GM18868 (cell line): ENCODE measurements around the gene IFNA7.
"Not testable (repeated sequence)": the region's sequence is repeated elsewhere in the genome, so short reads cannot be mapped to it uniquely, and the experiment has no call there.

ENCODE experiments used
- ATAC-seq: cut with Tn5 transposase; IDR thresholded peaks from one replicate; pipeline ENCODE4 v1.9.1; 2021; ENCODE audit warnings: mild to moderate bottlenecking, moderate library complexity; ENCODE audit not compliant: unreplicated experiment

IFNA7 gene

GRCh38 chr9:21202105-21202504 is at the start of gene IFNA7:
IFNA7 (minus strand) TSS chr9:21202205; CDS start chr9:21202165, 40 bp downstream.
- ATAC-seq = not testable (repeated sequence)

DNA sequence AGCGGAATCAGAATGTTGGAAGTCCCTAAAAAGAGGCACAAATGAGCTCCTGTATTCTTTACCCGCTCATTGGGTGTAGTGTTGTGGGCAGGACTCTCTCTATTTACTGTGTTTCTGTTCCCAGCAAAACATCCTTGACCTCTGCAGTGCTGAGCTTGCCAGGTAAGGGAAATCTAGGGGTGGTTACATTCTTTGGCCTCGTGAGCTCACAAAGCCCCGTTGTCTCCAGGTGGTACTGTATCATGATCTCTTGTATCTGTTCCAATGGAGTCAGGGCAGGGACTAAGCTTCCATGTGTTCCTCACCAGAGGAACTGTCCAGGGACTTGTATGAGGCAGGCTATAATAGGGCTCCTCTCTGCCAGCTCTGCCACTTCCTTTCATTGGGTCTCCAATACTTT is 49.6 kb upstream of the IFNA7 start:
- no peak for ATAC-seq

- ATAC-seq = no peak
These were observed 49.2 kb upstream of the IFNA7 start for GRCh38 chr9:21251190-21251589.

DNA sequence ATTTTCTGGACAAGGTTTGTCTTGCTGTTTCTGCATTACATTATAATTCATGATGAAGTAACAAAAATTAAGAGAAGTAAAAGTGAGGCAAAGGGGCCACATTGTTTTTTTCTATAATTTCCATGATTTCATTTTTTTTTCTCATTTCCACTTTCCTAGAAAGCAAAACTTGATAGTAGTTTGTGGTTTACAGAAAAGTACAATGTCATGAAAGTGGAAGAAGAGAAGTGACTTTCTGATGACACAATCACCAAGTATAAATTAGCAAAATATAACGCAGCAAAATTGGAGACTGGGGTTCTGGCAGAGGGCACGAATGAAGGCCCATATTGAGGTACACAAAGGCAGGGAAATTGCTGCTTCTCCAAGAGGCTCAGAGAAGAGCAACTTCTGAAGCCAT is 42.8 kb upstream of the IFNA7 start:
- ATAC-seq = no peak

GRCh38 chr9:21239911-21240310 is 37.9 kb upstream of the IFNA7 start, which contains the start of gene IFNA14:
IFNA14 (minus strand) TSS chr9:21240005; CDS start chr9:21239935, 70 bp downstream.
- ATAC-seq = no peak

- ATAC-seq = not testable (repeated sequence)
These were observed 34.3 kb upstream of the IFNA7 start for GRCh38 chr9:21236360-21236714.

- peak; percentile 83 for ATAC-seq
These were observed 33.7 kb upstream of the IFNA7 start for GRCh38 chr9:21235468-21236359.

DNA sequence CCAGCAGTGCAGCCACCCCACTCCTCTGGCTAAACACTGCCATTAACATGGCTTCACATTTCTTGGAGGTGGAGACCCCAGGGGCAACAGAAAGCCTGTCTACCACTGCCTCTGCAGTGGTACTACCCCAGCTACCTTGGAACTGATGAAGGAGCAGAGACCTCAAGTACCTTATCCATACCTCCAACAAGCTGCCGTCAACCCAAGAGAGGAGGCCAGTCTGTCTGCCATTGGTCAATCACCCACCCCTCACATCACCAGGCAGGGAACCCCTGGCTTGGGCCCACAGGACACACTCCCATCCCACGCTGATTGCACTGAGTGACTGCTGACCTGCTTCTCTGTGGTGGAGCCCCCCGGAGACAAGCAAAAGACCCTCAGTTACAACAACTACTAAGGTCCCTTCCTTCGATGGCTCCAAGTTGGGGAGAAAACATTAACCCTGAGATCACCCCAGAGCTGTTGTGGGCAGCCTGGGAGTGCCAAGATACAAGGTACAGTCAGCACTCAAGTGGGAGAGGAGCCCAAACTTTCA is 32.2 kb upstream of the IFNA7 start:
- ATAC-seq = no peak

GRCh38 chr9:21233258-21233657 is 31.3 kb upstream of the IFNA7 start:
- no peak for ATAC-seq

DNA sequence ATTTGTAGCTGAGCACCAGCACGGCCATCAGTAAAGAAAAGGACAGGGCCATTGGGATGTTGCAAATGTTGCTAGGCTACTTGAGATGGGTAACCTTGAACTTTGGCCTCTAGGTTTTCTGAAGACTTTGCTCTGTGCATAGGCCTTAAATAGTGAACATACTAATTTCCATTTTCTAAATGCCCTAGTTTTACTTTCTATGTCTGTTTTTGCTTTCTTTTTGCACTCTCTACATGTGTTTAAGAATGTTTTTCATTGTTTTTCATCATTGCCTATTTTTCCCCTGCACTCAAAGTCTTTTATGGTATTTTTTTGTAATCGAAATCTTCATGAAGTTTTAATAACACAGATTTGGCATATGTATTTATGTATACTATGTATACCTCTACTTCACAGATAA is 26.1 kb upstream of the IFNA7 start, which contains the start of gene IFNA17:
Gene IFNA17 (minus strand): TSS at position 101 of the 400 bp plus-strand sequence. CDS start 49 bp downstream, at position 52.
- ATAC-seq = no peak

DNA sequence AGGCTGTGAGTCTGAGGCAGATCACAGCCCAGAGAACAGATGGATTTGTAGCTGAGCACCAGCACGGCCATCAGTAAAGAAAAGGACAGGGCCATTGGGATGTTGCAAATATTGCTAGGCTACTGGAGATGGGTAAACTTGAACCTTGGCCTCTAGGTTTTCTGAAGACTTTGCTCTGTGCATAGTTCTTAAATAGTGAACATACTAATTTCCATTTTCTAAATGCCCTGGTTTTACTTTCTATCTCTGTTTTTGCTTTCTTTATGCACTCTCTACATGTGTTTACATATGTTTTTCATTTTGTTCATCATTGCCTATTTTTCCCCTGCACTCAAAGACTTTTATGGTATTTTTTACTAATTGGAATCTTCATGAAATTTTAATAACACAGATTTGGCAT is 15.2 kb upstream of the IFNA7 start, which contains the start of gene IFNA16:
Gene IFNA16 (minus strand): TSS at position 101 of the 400 bp plus-strand sequence. CDS start 6 bp downstream, at position 95.
- not testable (repeated sequence) for ATAC-seq

DNA sequence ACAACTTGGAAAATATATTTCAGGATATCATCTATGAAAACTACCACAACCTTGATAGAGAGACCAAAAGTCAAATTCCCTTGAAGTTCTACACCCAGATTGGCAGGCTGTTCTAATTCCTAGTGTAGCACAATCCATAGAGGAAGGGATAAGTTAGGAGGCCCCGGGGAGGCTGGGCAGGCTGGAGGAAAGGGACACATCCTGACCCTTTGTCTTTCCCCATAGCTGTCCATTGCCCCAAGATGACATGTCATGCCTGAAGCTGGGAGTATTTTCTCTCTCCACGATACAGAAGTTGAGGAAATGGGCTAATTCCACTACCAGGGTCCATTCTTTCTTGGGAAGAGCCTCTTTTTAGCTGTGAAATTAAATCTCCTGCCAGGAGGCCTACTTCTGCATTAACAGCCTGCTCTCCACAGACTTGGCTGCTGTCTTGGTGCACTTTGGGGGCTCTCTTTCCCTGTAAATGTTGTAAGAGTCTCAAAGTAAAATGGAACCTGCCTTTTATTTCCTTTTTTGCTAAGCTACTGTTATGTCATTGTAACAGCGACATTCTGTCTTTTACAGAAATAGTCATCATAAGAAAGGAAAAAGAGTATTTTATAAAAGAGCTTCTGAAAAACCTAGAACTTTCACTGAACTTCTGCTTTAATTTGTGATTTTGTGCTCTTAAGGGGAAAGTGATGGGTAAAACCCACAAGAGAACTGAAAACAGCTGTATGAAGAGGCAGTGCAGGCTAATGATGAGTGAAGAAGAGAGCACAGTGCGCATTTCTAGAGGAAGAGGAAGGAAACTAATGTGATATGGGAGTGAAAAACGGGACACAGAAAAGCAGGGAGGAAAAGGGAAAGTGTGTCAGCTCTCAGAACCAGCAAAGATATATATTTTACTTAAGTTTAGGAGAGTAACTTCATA is 11.7 kb upstream of the IFNA7 start:
- ATAC-seq = peak; percentile 85

GRCh38 chr9:21212160-21212559 is 10.2 kb upstream of the IFNA7 start:
- ATAC-seq = not testable (repeated sequence)

- ATAC-seq = not testable (repeated sequence)
These were observed 8.8 kb upstream of the IFNA7 start for GRCh38 chr9:21210782-21211181.

DNA sequence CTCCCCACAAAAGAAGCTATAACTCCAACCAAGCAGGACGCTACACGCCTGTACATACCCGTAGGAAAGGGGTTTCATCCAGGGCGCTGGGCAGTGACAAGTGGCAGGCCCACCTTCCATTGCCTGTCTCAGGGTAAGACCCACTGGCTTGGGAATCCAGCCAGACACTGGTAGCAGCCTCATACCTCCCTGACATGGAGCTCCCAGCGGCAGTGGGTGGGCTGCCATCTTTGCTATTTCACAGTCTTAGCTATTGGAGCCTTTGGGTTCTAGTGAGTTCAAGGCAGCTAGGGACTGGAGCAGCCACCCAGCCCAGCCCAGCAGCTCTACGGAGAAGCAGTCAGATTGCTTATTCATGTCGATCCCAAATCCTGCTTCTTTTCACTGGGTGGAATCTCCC is 8.3 kb upstream of the IFNA7 start:
- no peak for ATAC-seq

DNA sequence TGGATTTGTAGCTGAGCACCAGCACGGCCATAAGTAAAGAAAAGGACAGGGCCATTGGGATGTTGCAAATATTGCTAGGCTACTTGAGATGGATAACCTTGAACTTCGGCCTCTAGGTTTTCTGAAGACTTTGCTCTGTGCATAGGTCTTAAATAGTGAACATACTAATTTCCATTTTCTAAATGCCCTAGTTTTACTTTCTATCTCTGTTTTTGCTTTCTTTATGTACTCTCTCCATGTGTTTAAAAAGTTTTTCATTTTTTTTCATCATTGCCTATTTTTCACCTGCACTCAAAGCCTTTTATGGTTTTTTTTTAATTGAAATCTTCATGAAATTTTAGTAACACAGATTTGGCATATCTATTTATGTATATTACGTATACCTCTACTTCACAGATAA is 5.0 kb upstream of the IFNA7 start, which contains the start of gene IFNA10:
Gene IFNA10 (minus strand): TSS at position 101 of the 400 bp plus-strand sequence. CDS start 46 bp downstream, at position 55.
- ATAC-seq = not testable (repeated sequence)

GRCh38 chr9:21205204-21205603 is 3.2 kb upstream of the IFNA7 start:
- no peak for ATAC-seq

- ATAC-seq = peak; percentile 97
These were observed 6.9 kb downstream of the IFNA7 start for GRCh38 chr9:21194867-21195776.

DNA sequence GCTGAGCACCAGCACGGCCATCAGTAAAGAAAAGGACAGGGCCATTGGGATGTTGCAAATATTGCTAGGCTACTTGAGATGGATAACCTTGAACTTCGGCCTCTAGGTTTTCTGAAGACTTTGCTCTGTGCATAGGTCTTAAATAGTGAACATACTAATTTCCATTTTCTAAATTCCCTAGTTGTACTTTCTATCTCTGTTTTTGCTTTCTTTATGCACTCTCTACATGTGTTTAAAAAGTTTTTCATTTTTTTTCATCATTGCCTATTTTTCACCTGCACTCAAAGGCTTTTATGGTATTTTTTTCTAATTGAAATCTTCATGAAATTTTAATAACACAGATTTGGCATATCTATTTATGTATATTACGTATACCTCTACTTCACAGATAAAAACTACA is 14.5 kb downstream of the IFNA7 start, which contains the start of gene IFNA4:
Gene IFNA4 (minus strand): TSS at position 101 of the 400 bp plus-strand sequence. CDS start 56 bp downstream, at position 45.
- ATAC-seq = not testable (repeated sequence)
